WTC11 (cell line): ENCODE data around the gene TLNRD1. TPM values are rescaled to one million over a fixed set of nuclear protein-coding genes. Genes with fewer than 3 reads are reported as not detected.

Experiments
- ATAC-seq: fragments of 200-7000 bp; cut with Tn5 transposase; 2 replicates; pipeline ENCODE4 v1.10.0; 2021; ENCODE audit warnings: mild to moderate bottlenecking, moderate library complexity
- CTCF ChIA-PET: fragments of 300-600 bp; sonication (Branson Sonifier 250); formaldehyde crosslinking; loops from one replicate; lab custom pipeline; 2021; ENCODE audit warnings: antibody characterized with exemption; lab: Charles Lee
- POLR2A ChIA-PET: fragments of 350-600 bp; sonication (Branson Sonifier 250); formaldehyde crosslinking; loops from one replicate; lab custom pipeline; 2021; ENCODE audit warnings: antibody characterized with exemption; lab: Charles Lee
- DNase-seq: peaks from one replicate; pipeline ENCODE4 v3.0.0; 2021; ENCODE audit warnings: low spot score
- H3K27ac Mint-ChIP-seq: 2 replicates; pipeline ENCODE4 v1.8.0; 2021; ENCODE audit warnings: mixed read lengths
- H3K27me3 Mint-ChIP-seq: 2 replicates; pipeline ENCODE4 v1.8.0; 2021; ENCODE audit warnings: low read depth, mild to moderate bottlenecking, moderate library complexity, mixed read lengths
- H3K36me3 Mint-ChIP-seq: 2 replicates; pipeline ENCODE4 v1.8.0; 2021; ENCODE audit warnings: mixed read lengths
- H3K4me1 Mint-ChIP-seq: 2 replicates; pipeline ENCODE4 v1.8.0; 2022; ENCODE audit warnings: mixed read lengths
- H3K4me3 Mint-ChIP-seq: 2 replicates; pipeline ENCODE4 v1.8.0; 2021; ENCODE audit warnings: mild to moderate bottlenecking, moderate library complexity, mixed read lengths
- H3K9me3 Mint-ChIP-seq: 2 replicates; pipeline ENCODE4 v1.8.0; 2021; ENCODE audit warnings: mixed read lengths
- AFF4 ChIP-seq: sonication (generic); formaldehyde crosslinking; IDR thresholded peaks from 2 replicates; pipeline ENCODE4 v1.8.1; 2023; ENCODE audit warnings: mild to moderate bottlenecking, missing genetic modification reagents, borderline replicate concordance
- ATF1 ChIP-seq: sonication (generic); formaldehyde crosslinking; IDR thresholded peaks from 2 replicates; pipeline ENCODE4 v1.8.1; 2023; ENCODE audit warnings: mild to moderate bottlenecking, moderate library complexity, missing genetic modification reagents
- ATF3 ChIP-seq: sonication (generic); formaldehyde crosslinking; conservative IDR thresholded peaks from 2 replicates; pipeline ENCODE4 v1.8.1; 2022; ENCODE audit warnings: mild to moderate bottlenecking, missing genetic modification reagents
- CREM ChIP-seq: sonication (generic); formaldehyde crosslinking; IDR thresholded peaks from 2 replicates; pipeline ENCODE4 v1.8.1; 2022; ENCODE audit warnings: mild to moderate bottlenecking, missing genetic modification reagents, moderate library complexity
- ELF4 ChIP-seq: sonication (generic); formaldehyde crosslinking; IDR thresholded peaks from 2 replicates; pipeline ENCODE4 v1.8.1; 2022; ENCODE audit warnings: low read depth, mild to moderate bottlenecking, moderate library complexity, missing genetic modification reagents
- GABPB1 ChIP-seq: sonication (generic); formaldehyde crosslinking; IDR thresholded peaks from 2 replicates; pipeline ENCODE4 v1.8.1; 2023; ENCODE audit warnings: mild to moderate bottlenecking, missing genetic modification reagents
- KAT7 ChIP-seq: sonication (generic); formaldehyde crosslinking; IDR thresholded peaks from 2 replicates; pipeline ENCODE4 v1.8.1; 2023; ENCODE audit warnings: missing genetic modification reagents, mild to moderate bottlenecking, borderline replicate concordance
- NFE2L1 ChIP-seq: sonication (generic); formaldehyde crosslinking; IDR thresholded peaks from 2 replicates; pipeline ENCODE4 v1.8.1; 2023; ENCODE audit warnings: missing genetic modification reagents
- SOX15 ChIP-seq: fragments of 250-450 bp; sonication (Bioruptor Pico); IDR thresholded peaks from 2 replicates; pipeline ENCODE4 v1.9.0; 2021; ENCODE audit warnings: mild to moderate bottlenecking
- STAT6 ChIP-seq: sonication (generic); formaldehyde crosslinking; conservative IDR thresholded peaks from 2 replicates; pipeline ENCODE4 v1.8.1; 2023; ENCODE audit warnings: mild to moderate bottlenecking, low read depth, missing genetic modification reagents, moderate library complexity
- TP53 ChIP-seq: sonication (generic); formaldehyde crosslinking; IDR thresholded peaks from 2 replicates; pipeline ENCODE4 v1.8.1; 2023; ENCODE audit warnings: mild to moderate bottlenecking, missing genetic modification reagents
- ZBTB21 ChIP-seq: sonication (generic); formaldehyde crosslinking; IDR thresholded peaks from 2 replicates; pipeline ENCODE4 v1.8.1; 2023; ENCODE audit warnings: mild to moderate bottlenecking, missing genetic modification reagents, borderline replicate concordance
- ZNF263 ChIP-seq: sonication (generic); formaldehyde crosslinking; IDR thresholded peaks from 2 replicates; pipeline ENCODE4 v1.8.1; 2022; ENCODE audit warnings: low read depth, mild to moderate bottlenecking, moderate library complexity, missing genetic modification reagents
- ZNF423 ChIP-seq: fragments of 250-450 bp; sonication (Bioruptor Pico); IDR thresholded peaks from 2 replicates; pipeline ENCODE4 v2.1.2; 2022; ENCODE audit warnings: mild to moderate bottlenecking, moderate library complexity
- ZSCAN18 ChIP-seq: fragments of 250-450 bp; sonication (Bioruptor Pico); IDR thresholded peaks from 2 replicates; pipeline ENCODE4 v2.1.2; 2022; ENCODE audit warnings: mild to moderate bottlenecking, moderate library complexity
- total RNA-seq: library from RNA; stranded (reverse); gene quantifications from 3 replicates; pipeline ENCODE4 v1.2.3, GENCODE V29; 2021

The TLNRD1 gene
- total RNA-seq, 1 experiment from 2014 or later, result 26.7 TPM

- TF ChIP-seq ZSCAN18 (CRISPR knock-in tag) (no peak), KAT7 (peak; percentile 15; the same call in 1 of the 2 replicates), GABPB1 (no peak), SOX15 (CRISPR knock-in tag) (no peak), AFF4 (CRISPR knock-in tag) (no peak), ZBTB21 (CRISPR knock-in tag) (peak; percentile 82; the same call in 1 of the 2 replicates), CREM (CRISPR knock-in tag) (no peak), STAT6 (CRISPR knock-in tag) (no peak), ELF4 (no peak), ZNF423 (CRISPR knock-in tag) (no peak), NFE2L1 (CRISPR knock-in tag) (no peak; the same call in 1 of the 2 replicates), TP53 (no peak), ATF1 (CRISPR knock-in tag) (no peak), ATF3 (CRISPR knock-in tag) (no peak)
Observed at GRCh38 chr15:81002331-81003096, 1.8 kb downstream of the TLNRD1 start (continued).

GRCh38 chr15:81003097-81003350 is 2.3 kb downstream of the TLNRD1 start:
- no peaks in the 10 kb centered on the region for H3K9me3 Mint-ChIP-seq
- no peak for ATAC-seq
- no peak overlapping the region for H3K27ac Mint-ChIP-seq
- TF ChIP-seq AFF4 (CRISPR knock-in tag) (no peak), ZNF263 (CRISPR knock-in tag) (no peak)
- TF ChIP-seq, all 79 proteins: peak for 0
- H3K4me1 Mint-ChIP-seq, result peaks cover 13% of the 10 kb centered on the region
- peaks cover 10% of the 10 kb centered on the region for H3K27me3 Mint-ChIP-seq
- no peak overlapping the region for H3K4me3 Mint-ChIP-seq
- peaks cover 4% of the 10 kb centered on the region; the same call in 1 of the 2 replicates for H3K36me3 Mint-ChIP-seq
- POLR2A ChIA-PET, result no interaction called here
- DNase-seq, result no peak
- CTCF ChIA-PET, result interaction anchor here (1.5 to 3.1 kb wide), 4 partner anchors 27 to 263 kb away, joined by 3 to 37 read pairs (median 4); partner anchors contain the start of gene CEMIP
